KG1 (cell line): Measurements from ENCODE around the gene SHMT2.
"Not testable (repeated sequence)": the region's sequence is repeated elsewhere in the genome, so short reads cannot be mapped to it uniquely, and the experiment has no call there.

Source experiments
- DNase-seq: peaks from one replicate; lab custom pipeline; 2025; lab: John Stamatoyannopoulos, UW

SHMT2 gene

GRCh38 chr12:57266681-57267080, 37.2 kb downstream of the SHMT2 start:
- DNase-seq: no peak

GRCh38 chr12:57268264-57268663, 38.8 kb downstream of the SHMT2 start:
- no peak for DNase-seq

GRCh38 chr12:57270966-57271470, 41.5 kb downstream of the SHMT2 start:
- DNase-seq: no peak

- no peak for DNase-seq
These were observed 43.0 kb downstream of the SHMT2 start for GRCh38 chr12:57272337-57273151.

- no peak for DNase-seq
These were observed 44.0 kb downstream of the SHMT2 start for GRCh38 chr12:57273516-57273915.

GRCh38 chr12:57276233-57276632, 46.7 kb downstream of the SHMT2 start:
- not testable (repeated sequence) for DNase-seq

- DNase-seq: no peak
These were observed 47.5 kb downstream of the SHMT2 start for GRCh38 chr12:57276935-57277563.

- DNase-seq: no peak
These were observed 49.2 kb downstream of the SHMT2 start for GRCh38 chr12:57278465-57279381.

GRCh38 chr12:57280211-57281062, 50.9 kb downstream of the SHMT2 start:
- DNase-seq: no peak

- not testable (repeated sequence) for DNase-seq
These were observed 52.6 kb downstream of the SHMT2 start for GRCh38 chr12:57282073-57282472.
